Liver (tissue), 9 donors: ENCODE results near the gene MARK1. TPM values are rescaled to one million over a fixed set of nuclear protein-coding genes. Genes with fewer than 3 reads are reported as not detected.

Source experiments
- DNase-seq: peaks from one replicate; pipeline ENCODE4 v3.0.0-alpha.2; 2017; ENCODE audit warnings: low spot score
- H3K27ac ChIP-seq, 2 donors: one replicate each; pipeline ENCODE4 v1.7.0; 2013; ENCODE audit warnings: inconsistent platforms in 2 of 2, low read length in 2 of 2, control low read depth in 1 of 2, low read depth in 1 of 2, mild to moderate bottlenecking in 1 of 2
- H3K27me3 ChIP-seq, 4 donors: one replicate each; pipeline versions ENCODE4 v1.6.1 to v1.7.0; 2013; ENCODE audit warnings: low read length in 3 of 4, inconsistent platforms in 1 of 4, mild to moderate bottlenecking in 1 of 4, moderate library complexity in 1 of 4; ENCODE audit not compliant: control insufficient read depth in 4 of 4, insufficient read depth in 4 of 4
- H3K36me3 ChIP-seq, 4 donors: one replicate each; pipeline versions ENCODE4 v1.6.1 to v1.7.0; 2013; ENCODE audit warnings: low read length in 3 of 4, mild to moderate bottlenecking in 3 of 4, low read depth in 1 of 4, moderate library complexity in 1 of 4; ENCODE audit not compliant: control insufficient read depth in 4 of 4, insufficient read depth in 3 of 4
- H3K4me1 ChIP-seq, 4 donors: one replicate each; pipeline versions ENCODE4 v1.6.1 to v1.7.0; 2013; ENCODE audit warnings: low read length in 3 of 4, mild to moderate bottlenecking in 3 of 4, moderate library complexity in 1 of 4; ENCODE audit not compliant: control insufficient read depth in 4 of 4, insufficient read depth in 4 of 4
- H3K4me3 ChIP-seq, 3 donors: one replicate each; pipeline versions ENCODE4 v1.6.1 to v1.7.0; 2013; ENCODE audit warnings: low read length in 3 of 3, control low read depth in 1 of 3, low read depth in 1 of 3, mild to moderate bottlenecking in 1 of 3
- H3K9ac ChIP-seq, 2 donors: one replicate each; pipeline ENCODE4 v1.7.0; 2013; ENCODE audit warnings: low read length in 2 of 2, mild to moderate bottlenecking in 2 of 2, moderate library complexity in 2 of 2, control low read depth in 1 of 2, low read depth in 1 of 2
- H3K9me3 ChIP-seq, 4 donors: one replicate each; pipeline versions ENCODE4 v1.6.1 to v1.7.0; 2013; ENCODE audit warnings: low read length in 3 of 4; ENCODE audit not compliant: control insufficient read depth in 4 of 4
- EGR1 ChIP-seq, 2 donors: IDR thresholded peaks; 2 replicates each; pipeline ENCODE4 v1.6.1; 2016 to 2018; ENCODE audit warnings: antibody characterized with exemption in 2 of 2, low read depth in 2 of 2
- FOXA1 ChIP-seq: IDR thresholded peaks from 2 replicates; pipeline ENCODE4 v1.6.1; 2016; ENCODE audit warnings: antibody characterized with exemption
- FOXA2 ChIP-seq: IDR thresholded peaks from 2 replicates; pipeline ENCODE4 v1.6.1; 2016; ENCODE audit warnings: antibody characterized with exemption
- GABPA ChIP-seq, 2 donors: IDR thresholded peaks in 1 of 2; conservative IDR thresholded peaks in 1 of 2; 2 replicates each; pipeline ENCODE4 v1.6.1; 2016; ENCODE audit warnings: antibody characterized with exemption in 2 of 2, mild to moderate bottlenecking in 1 of 2, moderate library complexity in 1 of 2
- HNF4A ChIP-seq, 2 donors: conservative IDR thresholded peaks; 2 replicates each; pipeline ENCODE4 v1.6.1; 2016; ENCODE audit warnings: antibody characterized with exemption in 2 of 2, mild to moderate bottlenecking in 2 of 2
- HNF4G ChIP-seq: IDR thresholded peaks from 2 replicates; pipeline ENCODE4 v1.6.1; 2016; ENCODE audit warnings: antibody characterized with exemption
- JUND ChIP-seq, 2 donors: IDR thresholded peaks; 2 replicates each; pipeline ENCODE4 v1.6.1; 2016; ENCODE audit warnings: antibody characterized with exemption in 2 of 2
- NR2F2 ChIP-seq: IDR thresholded peaks from 2 replicates; pipeline ENCODE4 v1.6.1; 2016; ENCODE audit warnings: antibody characterized with exemption
- RAD21 ChIP-seq, 2 donors: IDR thresholded peaks; 2 replicates each; pipeline ENCODE4 v1.6.1; 2016; ENCODE audit warnings: antibody characterized with exemption in 2 of 2, mild to moderate bottlenecking in 2 of 2
- RXRA ChIP-seq, 2 donors: IDR thresholded peaks; 2 replicates each; pipeline ENCODE4 v1.6.1; 2017 to 2018; ENCODE audit warnings: antibody characterized with exemption in 2 of 2, mild to moderate bottlenecking in 1 of 2
- SP1 ChIP-seq: IDR thresholded peaks from 2 replicates; pipeline ENCODE4 v1.6.1; 2018; ENCODE audit warnings: antibody characterized with exemption, mild to moderate bottlenecking
- TAF1 ChIP-seq: conservative IDR thresholded peaks from 2 replicates; pipeline ENCODE4 v1.6.1; 2016; ENCODE audit warnings: antibody characterized with exemption, mild to moderate bottlenecking
- YY1 ChIP-seq: IDR thresholded peaks from 2 replicates; pipeline ENCODE4 v1.6.1; 2016; ENCODE audit warnings: antibody characterized with exemption, mild to moderate bottlenecking
- whole genome bisulfite sequencing: extraction: QIAGEN DNeasy Blood & Tissue Kit; methylation state at CpG from one replicate; pipeline ENCODE4 v1.1.7; 2013; 5-methylcytosine and 5-hydroxymethylcytosine counted together
- polyA plus RNA-seq, 2 donors: library from polyadenylated mRNA; stranded (reverse) in 1 of 2; unstranded in 1 of 2; fragments of 200-250 nt in 1 of 2; fragments of >200 nt in 1 of 2; fragmentation: Nextera tagmentation in 1 of 2; extraction: Ambion mirVana in 1 of 2; gene quantifications; one replicate each; pipeline versions ENCODE4 v1.2.1 to v1.2.3, GENCODE V29; 2013 to 2015
- total RNA-seq, 2 donors: library from RNA; depleted of rRNA; stranded (reverse); fragments of >200 nt; gene quantifications; one replicate each; pipeline ENCODE4 v1.2.3, GENCODE V29; 2014
- TF ChIP-seq, protein P1 (sequence below): fragments of 150-350 bp; IDR thresholded peaks from 2 replicates; pipeline ENCODE4 v1.5.1; 2017; ENCODE audit warnings: improper control_type of control experiment, low read depth, low read length; ENCODE audit not compliant: missing input control
- TF ChIP-seq, protein P2 (sequence below): IDR thresholded peaks from 2 replicates; pipeline ENCODE4 v1.6.1; 2016; ENCODE audit warnings: antibody characterized with exemption
- TF ChIP-seq, protein P3 (sequence below): IDR thresholded peaks from 2 replicates; pipeline ENCODE4 v1.6.1; 2016; ENCODE audit warnings: antibody characterized with exemption, mild to moderate bottlenecking
- TF ChIP-seq, protein P4 (sequence below): IDR thresholded peaks from 2 replicates; pipeline ENCODE4 v1.6.1; 2016; ENCODE audit warnings: antibody characterized with exemption
- TF ChIP-seq, protein P5 (sequence below): IDR thresholded peaks from 2 replicates; pipeline ENCODE4 v1.6.1; 2016; ENCODE audit warnings: antibody characterized with exemption
- donor health status: healthy.
- donor health status: healthy.
- donor health status: healthy.
- donor health status: healthy.
- donor health status: healthy.

Gene MARK1
- total and polyA plus RNA-seq, 4 donors, result 0.10 to 0.59 (median 0.25) TPM

DNA sequence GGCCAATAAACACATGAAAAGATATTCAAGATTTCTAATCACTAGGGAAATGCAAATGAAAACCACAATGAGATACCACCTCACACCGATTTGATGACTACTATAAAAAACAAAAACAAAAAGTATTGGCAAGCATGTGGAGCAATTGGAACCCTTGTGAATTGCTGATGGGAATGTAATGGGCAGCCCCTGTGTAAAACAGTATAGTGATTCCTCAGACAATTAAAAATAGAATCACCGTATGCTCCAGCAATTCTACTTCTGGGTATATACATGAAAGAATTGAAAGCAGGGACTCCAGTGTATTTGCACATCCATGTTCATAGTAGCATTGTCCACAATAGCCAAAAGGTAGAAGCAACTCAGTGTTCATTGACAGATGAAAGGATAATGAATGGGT, 149.3 kb downstream of the MARK1 start:
- DNase-seq, result no peak
- WGBS, result 88% methylated on average over 2 of the region's 2 CpGs
- H3K9me3 ChIP-seq, result no peaks in the 10 kb centered on the region
- H3K9ac ChIP-seq, result no peak overlapping the region
- H3K27me3 ChIP-seq, result no peaks in the 10 kb centered on the region
- no peak overlapping the region for H3K4me3 ChIP-seq
- no peaks in the 10 kb centered on the region for H3K36me3 ChIP-seq
- TF ChIP-seq TAF1 (no peak), FOXA1 (no peak), RAD21 (IDR thresholded peaks at IDR 0.05) (no peak), EGR1 (IDR thresholded peaks at IDR 0.05; ENCODE audit: low read depth in 2 of 2) (no peak), SP1 (no peak), HNF4G (no peak), FOXA2 (no peak), HNF4A (conservative IDR thresholded peaks at IDR 0.05) (no peak), RXRA (IDR thresholded peaks at IDR 0.05) (no peak), NR2F2 (no peak), GABPA (IDR thresholded peaks at IDR 0.05 in 1 of 2, conservative IDR thresholded peaks at IDR 0.05 in 1 of 2) (no peak), JUND (IDR thresholded peaks at IDR 0.05) (no peak), YY1 (no peak)
- TF ChIP-seq, protein P1, sequence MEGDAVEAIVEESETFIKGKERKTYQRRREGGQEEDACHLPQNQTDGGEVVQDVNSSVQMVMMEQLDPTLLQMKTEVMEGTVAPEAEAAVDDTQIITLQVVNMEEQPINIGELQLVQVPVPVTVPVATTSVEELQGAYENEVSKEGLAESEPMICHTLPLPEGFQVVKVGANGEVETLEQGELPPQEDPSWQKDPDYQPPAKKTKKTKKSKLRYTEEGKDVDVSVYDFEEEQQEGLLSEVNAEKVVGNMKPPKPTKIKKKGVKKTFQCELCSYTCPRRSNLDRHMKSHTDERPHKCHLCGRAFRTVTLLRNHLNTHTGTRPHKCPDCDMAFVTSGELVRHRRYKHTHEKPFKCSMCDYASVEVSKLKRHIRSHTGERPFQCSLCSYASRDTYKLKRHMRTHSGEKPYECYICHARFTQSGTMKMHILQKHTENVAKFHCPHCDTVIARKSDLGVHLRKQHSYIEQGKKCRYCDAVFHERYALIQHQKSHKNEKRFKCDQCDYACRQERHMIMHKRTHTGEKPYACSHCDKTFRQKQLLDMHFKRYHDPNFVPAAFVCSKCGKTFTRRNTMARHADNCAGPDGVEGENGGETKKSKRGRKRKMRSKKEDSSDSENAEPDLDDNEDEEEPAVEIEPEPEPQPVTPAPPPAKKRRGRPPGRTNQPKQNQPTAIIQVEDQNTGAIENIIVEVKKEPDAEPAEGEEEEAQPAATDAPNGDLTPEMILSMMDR, result no peak
- TF ChIP-seq, protein P2, sequence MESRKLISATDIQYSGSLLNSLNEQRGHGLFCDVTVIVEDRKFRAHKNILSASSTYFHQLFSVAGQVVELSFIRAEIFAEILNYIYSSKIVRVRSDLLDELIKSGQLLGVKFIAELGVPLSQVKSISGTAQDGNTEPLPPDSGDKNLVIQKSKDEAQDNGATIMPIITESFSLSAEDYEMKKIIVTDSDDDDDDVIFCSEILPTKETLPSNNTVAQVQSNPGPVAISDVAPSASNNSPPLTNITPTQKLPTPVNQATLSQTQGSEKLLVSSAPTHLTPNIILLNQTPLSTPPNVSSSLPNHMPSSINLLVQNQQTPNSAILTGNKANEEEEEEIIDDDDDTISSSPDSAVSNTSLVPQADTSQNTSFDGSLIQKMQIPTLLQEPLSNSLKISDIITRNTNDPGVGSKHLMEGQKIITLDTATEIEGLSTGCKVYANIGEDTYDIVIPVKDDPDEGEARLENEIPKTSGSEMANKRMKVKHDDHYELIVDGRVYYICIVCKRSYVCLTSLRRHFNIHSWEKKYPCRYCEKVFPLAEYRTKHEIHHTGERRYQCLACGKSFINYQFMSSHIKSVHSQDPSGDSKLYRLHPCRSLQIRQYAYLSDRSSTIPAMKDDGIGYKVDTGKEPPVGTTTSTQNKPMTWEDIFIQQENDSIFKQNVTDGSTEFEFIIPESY, result no peak
- TF ChIP-seq, protein P3, sequence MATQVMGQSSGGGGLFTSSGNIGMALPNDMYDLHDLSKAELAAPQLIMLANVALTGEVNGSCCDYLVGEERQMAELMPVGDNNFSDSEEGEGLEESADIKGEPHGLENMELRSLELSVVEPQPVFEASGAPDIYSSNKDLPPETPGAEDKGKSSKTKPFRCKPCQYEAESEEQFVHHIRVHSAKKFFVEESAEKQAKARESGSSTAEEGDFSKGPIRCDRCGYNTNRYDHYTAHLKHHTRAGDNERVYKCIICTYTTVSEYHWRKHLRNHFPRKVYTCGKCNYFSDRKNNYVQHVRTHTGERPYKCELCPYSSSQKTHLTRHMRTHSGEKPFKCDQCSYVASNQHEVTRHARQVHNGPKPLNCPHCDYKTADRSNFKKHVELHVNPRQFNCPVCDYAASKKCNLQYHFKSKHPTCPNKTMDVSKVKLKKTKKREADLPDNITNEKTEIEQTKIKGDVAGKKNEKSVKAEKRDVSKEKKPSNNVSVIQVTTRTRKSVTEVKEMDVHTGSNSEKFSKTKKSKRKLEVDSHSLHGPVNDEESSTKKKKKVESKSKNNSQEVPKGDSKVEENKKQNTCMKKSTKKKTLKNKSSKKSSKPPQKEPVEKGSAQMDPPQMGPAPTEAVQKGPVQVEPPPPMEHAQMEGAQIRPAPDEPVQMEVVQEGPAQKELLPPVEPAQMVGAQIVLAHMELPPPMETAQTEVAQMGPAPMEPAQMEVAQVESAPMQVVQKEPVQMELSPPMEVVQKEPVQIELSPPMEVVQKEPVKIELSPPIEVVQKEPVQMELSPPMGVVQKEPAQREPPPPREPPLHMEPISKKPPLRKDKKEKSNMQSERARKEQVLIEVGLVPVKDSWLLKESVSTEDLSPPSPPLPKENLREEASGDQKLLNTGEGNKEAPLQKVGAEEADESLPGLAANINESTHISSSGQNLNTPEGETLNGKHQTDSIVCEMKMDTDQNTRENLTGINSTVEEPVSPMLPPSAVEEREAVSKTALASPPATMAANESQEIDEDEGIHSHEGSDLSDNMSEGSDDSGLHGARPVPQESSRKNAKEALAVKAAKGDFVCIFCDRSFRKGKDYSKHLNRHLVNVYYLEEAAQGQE, result no peak
- TF ChIP-seq, protein P4, sequence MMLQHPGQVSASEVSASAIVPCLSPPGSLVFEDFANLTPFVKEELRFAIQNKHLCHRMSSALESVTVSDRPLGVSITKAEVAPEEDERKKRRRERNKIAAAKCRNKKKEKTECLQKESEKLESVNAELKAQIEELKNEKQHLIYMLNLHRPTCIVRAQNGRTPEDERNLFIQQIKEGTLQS, result no peak
- TF ChIP-seq, protein P5, sequence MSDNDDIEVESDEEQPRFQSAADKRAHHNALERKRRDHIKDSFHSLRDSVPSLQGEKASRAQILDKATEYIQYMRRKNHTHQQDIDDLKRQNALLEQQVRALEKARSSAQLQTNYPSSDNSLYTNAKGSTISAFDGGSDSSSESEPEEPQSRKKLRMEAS, result no peak
- H3K27ac ChIP-seq, result no peak overlapping the region
- peaks cover 3 to 11% (median 10%) of the 10 kb centered on the region in 4 donors for H3K4me1 ChIP-seq
